Mesodermal cell (in vitro differentiated cells): ENCODE data around the gene KCNAB1.

ENCODE experiments used
- H3K27ac ChIP-seq: 2 replicates; pipeline ENCODE4 v1.7.0; 2013; ENCODE audit warnings: mild to moderate bottlenecking, low read depth, low read length, moderate library complexity; ENCODE audit not compliant: severe bottlenecking
- H3K36me3 ChIP-seq: 2 replicates; pipeline ENCODE4 v1.7.1; 2013; ENCODE audit warnings: mild to moderate bottlenecking, low read length, moderate library complexity; ENCODE audit not compliant: control insufficient read depth, insufficient read depth
- H3K4me1 ChIP-seq: one replicate; pipeline ENCODE4 v1.7.1; 2013; ENCODE audit warnings: mild to moderate bottlenecking, low read length; ENCODE audit not compliant: insufficient read depth, control insufficient read depth, poor library complexity, severe bottlenecking
- H3K4me3 ChIP-seq: 2 replicates; pipeline ENCODE4 v1.7.0; 2013; ENCODE audit warnings: low read length, control low read depth, mild to moderate bottlenecking; ENCODE audit not compliant: insufficient read depth, poor library complexity, severe bottlenecking; ENCODE audit errors: extremely low read depth
- H3K9me3 ChIP-seq: 2 replicates; pipeline ENCODE4 v1.7.1; 2013; ENCODE audit warnings: mild to moderate bottlenecking, low read length, moderate library complexity; ENCODE audit not compliant: control insufficient read depth
- WGBS, 2 experiments: methylation state at CpG; one replicate each; pipeline ENCODE4 v1.1.5; 2013; ENCODE audit warnings: missing lambda C conversion rate in 2 of 2; ENCODE audit not compliant: insufficient coverage in 2 of 2; 5-methylcytosine and 5-hydroxymethylcytosine counted together

Gene KCNAB1

DNA sequence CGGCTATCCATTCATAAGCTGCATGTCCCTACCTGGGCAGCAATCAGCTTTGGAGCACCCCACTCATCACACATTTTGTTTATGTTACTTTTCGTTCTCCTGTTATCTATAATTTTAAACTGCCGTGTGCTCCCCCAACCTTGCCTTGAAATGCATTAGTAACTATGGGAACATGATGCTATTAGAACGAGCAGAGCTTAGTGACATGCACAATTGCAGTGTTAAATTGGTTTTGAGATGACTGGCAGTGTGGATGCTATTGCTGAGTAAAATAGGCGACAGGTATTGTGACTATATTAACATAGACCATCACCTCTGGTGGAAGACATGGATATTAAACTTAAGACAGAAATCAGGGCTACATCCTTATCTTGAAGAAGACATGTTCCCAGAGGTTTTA lies 191.6 kb downstream of the KCNAB1 start:
- Histone ChIP-seq H3K27ac (no peak overlapping the region), H3K36me3 (no peaks in the 10 kb centered on the region), H3K4me3 (no peak overlapping the region), H3K4me1 (peaks cover 6% of the 10 kb centered on the region), H3K9me3 (no peaks in the 10 kb centered on the region)
- 86 to 92% methylated on average over 1 to 3 of the region's 5 CpGs for WGBS, 2 experiments

DNA sequence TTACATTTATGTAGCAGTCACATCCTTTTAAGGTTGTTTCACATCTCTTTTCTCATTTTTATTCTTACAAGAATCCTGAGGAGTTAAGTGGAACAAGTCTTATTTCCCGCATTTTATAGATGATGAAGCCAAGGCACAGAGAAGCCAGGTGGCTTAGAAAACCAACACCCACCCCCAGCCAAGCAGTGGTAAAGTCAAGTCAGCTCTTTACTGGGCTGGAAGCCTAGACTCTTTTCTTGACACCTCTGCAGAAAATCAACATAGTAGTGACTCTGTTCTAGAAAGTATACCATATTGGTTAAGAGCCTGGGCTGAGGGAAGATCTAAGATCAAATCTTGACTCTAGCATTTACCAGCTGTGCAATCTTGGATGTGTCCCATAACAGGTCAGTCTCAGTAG lies 195.7 kb downstream of the KCNAB1 start:
- WGBS, 2 experiments, result no CpG with 5 or more reads among the region's 1 CpG
- Histone ChIP-seq H3K9me3 (no peaks in the 10 kb centered on the region), H3K4me3 (no peak overlapping the region), H3K27ac (no peak overlapping the region), H3K4me1 (peaks cover 19% of the 10 kb centered on the region), H3K36me3 (no peaks in the 10 kb centered on the region)

DNA sequence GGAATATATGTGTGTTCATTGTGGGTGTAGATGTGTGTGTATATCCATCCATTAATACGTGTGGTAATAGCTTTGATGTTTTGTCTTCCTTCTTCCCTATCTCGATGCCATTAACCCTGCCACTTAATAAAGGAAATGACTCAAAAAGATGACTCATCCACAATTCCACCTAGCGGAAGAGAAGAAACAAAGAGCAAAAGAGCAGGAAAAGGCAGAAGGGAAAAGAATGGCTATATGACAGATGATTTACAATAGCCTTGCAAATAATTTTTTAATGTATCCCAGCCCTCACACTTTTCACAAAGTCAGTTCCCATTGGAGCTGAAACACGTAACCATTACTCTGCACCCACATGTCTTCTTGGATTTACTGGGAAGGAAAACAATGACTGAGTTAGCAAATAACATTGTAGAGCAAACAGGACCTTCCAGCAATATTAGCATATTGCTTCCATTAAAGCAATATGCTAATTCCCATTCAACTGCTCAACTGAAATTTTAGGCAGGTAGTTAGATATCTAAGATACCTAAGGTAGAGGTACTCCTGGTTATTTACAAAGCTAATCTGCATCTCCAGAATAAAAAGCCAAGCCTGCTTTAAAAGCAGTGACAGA lies 197.2 kb downstream of the KCNAB1 start:
- no peak overlapping the region for H3K4me3 ChIP-seq
- peak overlapping the region; percentile 73 for H3K27ac ChIP-seq
- H3K36me3 ChIP-seq, result no peaks in the 10 kb centered on the region
- H3K4me1 ChIP-seq, result peaks cover 19% of the 10 kb centered on the region
- WGBS, 2 experiments, result 80 to 100% methylated on average over 1 of the region's 4 CpGs
- H3K9me3 ChIP-seq, result no peaks in the 10 kb centered on the region

DNA sequence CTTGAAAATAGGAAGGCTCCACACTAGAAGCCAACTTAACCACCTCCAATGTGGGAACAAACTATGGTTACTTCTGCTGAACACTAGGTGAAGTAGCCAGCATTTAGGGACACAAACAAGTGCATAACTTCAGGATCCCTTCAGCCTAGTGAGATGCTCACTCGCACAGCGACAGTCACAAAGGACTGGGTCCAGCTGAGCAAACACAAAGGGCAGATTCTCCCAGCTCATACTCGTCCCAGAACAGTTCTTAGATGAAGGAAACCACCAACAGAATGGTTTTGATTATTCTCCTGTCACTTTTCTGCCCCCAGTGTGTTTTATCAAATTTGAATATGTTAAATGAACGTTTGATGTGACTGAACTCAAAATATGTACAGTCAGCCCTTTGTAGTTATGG lies 201.6 kb downstream of the KCNAB1 start:
- H3K4me3 ChIP-seq, result no peak overlapping the region
- H3K9me3 ChIP-seq, result no peaks in the 10 kb centered on the region
- H3K27ac ChIP-seq, result no peak overlapping the region
- WGBS, 2 experiments, result 67 to 71% methylated on average over 3 of the region's 4 CpGs
- H3K36me3 ChIP-seq, result no peaks in the 10 kb centered on the region
- H3K4me1 ChIP-seq, result peaks cover 13% of the 10 kb centered on the region

DNA sequence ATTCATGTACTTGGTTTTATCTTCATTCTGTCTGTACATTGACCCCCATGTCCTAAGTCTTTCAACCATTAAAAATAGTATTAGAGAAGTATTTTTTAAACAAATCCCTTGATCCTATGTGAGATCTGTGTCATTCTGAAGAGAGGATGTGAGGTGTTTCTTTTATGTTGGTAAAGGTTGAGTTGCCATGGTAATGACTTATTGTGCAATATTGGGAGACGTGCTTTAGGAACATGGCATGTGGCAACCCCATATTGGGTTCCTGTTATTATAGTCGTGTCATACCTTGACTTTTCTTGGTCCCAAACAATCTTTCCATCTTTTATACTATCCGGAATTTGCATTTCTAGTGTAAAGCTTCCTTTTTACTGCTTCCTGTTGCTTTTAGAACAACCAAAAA lies 203.1 kb downstream of the KCNAB1 start:
- no peaks in the 10 kb centered on the region for H3K4me1 ChIP-seq
- no peak overlapping the region for H3K4me3 ChIP-seq
- 80 to 83% methylated on average over 1 to 2 of the region's 3 CpGs for WGBS, 2 experiments
- no peak overlapping the region for H3K27ac ChIP-seq
- H3K9me3 ChIP-seq, result no peaks in the 10 kb centered on the region
- no peaks in the 10 kb centered on the region for H3K36me3 ChIP-seq

DNA sequence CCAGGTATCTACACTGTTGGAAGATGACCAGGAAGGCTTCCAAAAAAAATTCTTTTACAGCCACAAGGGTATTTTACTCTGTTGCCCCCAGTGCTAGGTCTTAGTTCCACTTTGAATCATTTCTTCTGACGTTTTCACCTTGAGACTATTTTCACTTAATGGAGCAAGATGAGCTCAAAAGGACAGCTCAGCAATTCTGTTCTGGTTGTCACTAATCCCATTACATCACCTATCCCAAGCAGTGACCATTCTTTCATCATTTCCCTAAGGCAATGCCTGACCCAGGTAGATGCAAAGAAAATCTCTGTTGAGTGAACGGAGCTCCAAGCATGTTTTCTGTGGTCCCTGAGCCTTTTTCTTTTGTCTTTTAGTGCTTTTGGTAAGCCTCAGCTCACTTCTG lies 210.0 kb downstream of the KCNAB1 start:
- no peak overlapping the region for H3K27ac ChIP-seq
- no peaks in the 10 kb centered on the region for H3K4me1 ChIP-seq
- no peaks in the 10 kb centered on the region for H3K9me3 ChIP-seq
- 79 to 86% methylated on average over 2 of the region's 2 CpGs for WGBS, 2 experiments
- H3K4me3 ChIP-seq, result no peak overlapping the region
- no peaks in the 10 kb centered on the region for H3K36me3 ChIP-seq

DNA sequence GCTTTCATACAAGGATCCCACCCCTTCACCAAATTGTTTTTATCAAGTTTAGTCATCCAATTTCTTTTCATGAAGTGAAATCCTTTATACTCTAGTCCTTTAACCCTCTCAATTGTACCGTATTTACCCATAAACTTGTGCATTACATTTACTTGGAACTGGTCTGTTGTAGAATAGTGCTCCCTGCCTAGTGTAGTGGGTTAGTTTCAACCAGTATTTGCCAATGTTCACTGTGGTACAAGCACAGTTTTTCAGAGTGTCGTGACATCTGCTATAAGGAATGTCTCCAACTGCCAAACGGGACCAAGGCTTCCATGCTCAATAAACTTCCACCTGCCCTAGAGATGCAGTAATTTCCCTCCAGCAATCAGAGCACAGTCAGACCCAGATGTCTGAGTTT lies 211.9 kb downstream of the KCNAB1 start:
- Histone ChIP-seq H3K4me1 (no peaks in the 10 kb centered on the region), H3K9me3 (no peaks in the 10 kb centered on the region), H3K4me3 (no peak overlapping the region), H3K27ac (no peak overlapping the region), H3K36me3 (no peaks in the 10 kb centered on the region)
- WGBS, 2 experiments, result 94 to 95% methylated on average over 2 of the region's 3 CpGs

DNA sequence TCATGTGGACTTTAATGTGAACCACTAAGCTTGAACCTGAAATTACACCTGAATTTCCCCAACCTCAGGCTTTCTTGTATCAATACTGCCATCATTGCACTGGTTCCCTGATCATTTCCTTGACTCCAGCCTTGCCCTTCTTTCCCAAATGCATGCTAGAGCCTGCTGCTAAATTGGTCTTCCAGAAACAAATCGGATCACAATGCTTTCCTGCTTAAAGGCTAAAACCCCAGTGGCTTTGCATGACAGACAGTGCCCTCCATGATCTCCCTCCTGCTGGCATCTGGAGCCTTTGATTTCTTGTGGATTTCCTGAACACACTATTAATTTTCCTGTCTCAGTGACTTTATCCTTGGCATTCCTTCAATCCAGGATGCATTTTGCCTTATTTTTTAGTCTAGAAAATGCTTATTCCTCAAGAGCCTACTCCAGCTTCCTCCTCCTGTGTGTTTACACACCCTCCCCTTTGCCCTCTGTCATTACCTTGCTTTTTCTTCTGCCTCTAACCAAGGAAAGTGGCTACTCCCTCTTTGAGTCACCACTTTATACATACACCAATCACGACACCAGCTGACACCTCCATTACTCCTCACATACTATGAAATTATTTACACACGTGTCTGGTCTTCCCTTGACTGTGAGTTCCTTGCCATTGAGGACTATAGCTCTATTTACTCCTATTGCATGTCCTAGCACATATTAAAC lies 214.6 kb downstream of the KCNAB1 start:
- WGBS, 2 experiments, result 61 to 68% methylated on average over 3 of the region's 3 CpGs
- no peaks in the 10 kb centered on the region for H3K9me3 ChIP-seq
- H3K4me3 ChIP-seq, result no peak overlapping the region
- no peaks in the 10 kb centered on the region for H3K36me3 ChIP-seq
- H3K27ac ChIP-seq, result no peak overlapping the region
- H3K4me1 ChIP-seq, result no peaks in the 10 kb centered on the region

DNA sequence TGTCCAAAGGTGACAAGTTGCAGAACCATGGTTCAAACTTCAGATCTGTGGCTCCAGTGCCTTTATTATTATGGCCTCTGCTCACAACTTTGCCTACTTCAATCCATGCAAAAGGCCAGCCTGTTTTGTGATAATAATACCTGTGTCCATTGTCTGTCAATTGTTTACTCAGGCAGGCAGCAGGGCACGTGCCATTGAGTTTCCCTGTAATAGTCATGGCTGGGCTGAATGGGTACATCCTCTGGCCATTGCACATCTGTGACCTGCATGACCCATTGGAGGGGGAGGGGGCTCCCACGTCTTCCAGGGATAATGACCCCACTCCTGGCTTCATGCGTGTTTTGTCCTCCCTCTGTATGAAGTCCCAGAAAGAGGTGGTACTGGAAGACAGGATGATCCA lies 219.1 kb downstream of the KCNAB1 start:
- Histone ChIP-seq H3K36me3 (no peaks in the 10 kb centered on the region), H3K4me3 (no peak overlapping the region), H3K4me1 (no peaks in the 10 kb centered on the region), H3K27ac (no peak overlapping the region), H3K9me3 (no peaks in the 10 kb centered on the region)
- 89% methylated on average over 1 of the region's 3 CpGs for WGBS, 2 experiments

DNA sequence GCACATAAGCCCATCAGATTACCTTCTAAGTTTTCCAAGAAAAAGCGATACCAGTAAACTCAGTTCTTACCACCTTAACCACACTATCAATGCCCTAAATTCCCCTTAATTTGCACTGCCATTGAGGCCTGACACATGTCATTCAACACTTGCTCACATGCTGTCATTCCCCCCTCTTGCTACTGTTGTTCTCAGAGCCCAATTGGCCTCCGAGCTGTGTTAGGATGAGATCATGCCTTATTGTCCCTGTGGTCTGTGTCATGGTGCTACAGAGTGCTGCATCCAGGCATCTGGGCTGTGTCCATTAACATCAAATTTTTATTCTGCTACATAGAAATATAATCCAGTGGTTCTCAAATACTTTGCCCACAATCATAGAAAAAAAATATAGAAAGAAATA lies 221.0 kb downstream of the KCNAB1 start:
- Histone ChIP-seq H3K4me1 (no peaks in the 10 kb centered on the region), H3K36me3 (no peaks in the 10 kb centered on the region), H3K9me3 (no peaks in the 10 kb centered on the region), H3K4me3 (no peak overlapping the region), H3K27ac (no peak overlapping the region)
- 100% methylated on average over 1 of the region's 2 CpGs; no CpG with 5 or more reads in 1 of the 2 experiments for WGBS, 2 experiments

DNA sequence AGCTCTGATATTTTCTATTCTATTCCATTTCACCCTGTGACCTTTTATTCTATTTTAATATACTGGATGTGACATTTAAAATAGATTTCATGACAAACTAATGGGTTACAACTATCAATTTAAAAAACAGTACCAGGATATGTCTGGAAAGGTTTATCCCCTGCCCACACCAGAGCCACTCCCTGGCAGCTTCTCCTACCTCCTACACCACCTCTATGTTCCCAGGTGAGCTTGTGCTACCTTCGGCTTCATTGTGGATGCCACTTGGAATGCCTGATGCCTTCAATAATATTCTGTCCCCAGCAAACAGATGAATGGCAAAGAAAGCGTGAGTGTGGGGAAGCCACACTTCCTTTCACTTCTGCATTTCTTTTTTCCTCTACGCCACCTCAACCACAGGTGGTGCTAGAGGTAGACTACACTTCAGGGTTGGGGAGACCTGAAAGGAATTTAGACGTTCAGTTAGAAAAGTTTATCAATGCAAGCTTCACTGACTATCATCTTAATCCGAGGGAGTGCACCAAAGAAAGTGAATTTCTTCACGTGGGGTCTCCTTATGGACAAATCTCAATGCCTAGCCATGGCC lies 221.5 kb downstream of the KCNAB1 start:
- 82 to 100% methylated on average over 3 to 4 of the region's 6 CpGs for WGBS, 2 experiments
- Histone ChIP-seq H3K27ac (no peak overlapping the region), H3K4me1 (no peaks in the 10 kb centered on the region), H3K4me3 (no peak overlapping the region), H3K9me3 (no peaks in the 10 kb centered on the region), H3K36me3 (no peaks in the 10 kb centered on the region)
